ENCODE measurements around the gene ADAMTS6. TPM values are rescaled to one million over a fixed set of nuclear protein-coding genes. Genes with fewer than 3 reads are reported as not detected.

ADAMTS6 gene
- total RNA-seq, 1 donor from 2014 or later, result 1.5 TPM

DNA sequence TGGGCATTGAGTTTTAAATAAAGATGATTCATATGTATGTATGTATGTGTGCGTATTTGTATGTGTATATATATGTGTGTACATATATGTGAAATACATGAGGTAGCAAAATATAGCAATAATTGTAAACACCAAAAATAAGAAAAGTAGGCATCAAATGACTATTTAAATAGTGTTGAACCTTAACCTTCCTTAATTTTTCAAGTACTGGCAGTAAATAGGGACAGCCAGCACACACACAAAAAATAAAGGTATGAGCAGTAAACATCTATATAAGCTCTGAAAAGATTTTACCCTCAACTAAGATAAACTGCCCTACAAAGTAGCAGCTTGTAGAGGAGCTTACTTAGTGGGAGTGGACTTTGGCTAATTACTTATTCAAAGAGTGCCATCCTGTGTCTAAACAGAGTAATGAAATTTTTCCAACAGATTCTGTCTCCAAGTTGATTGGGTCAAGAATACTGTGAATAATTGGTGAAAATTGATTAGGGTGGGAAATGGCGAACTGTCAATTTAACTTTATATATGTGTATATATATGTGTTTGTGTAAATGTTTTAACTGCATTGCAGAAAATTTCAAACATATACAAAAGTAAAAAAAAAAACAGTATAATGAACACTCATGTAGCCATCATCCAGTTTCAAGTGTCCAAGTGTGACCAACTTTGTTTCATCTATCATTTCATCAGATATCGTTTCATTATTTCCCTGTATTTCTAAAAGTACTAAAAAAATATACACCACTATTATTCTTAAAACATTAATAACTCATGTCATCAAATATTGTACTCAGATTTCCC lies 2.0 kb upstream of the ADAMTS6 start:
- TF ChIP-seq, protein P1, sequence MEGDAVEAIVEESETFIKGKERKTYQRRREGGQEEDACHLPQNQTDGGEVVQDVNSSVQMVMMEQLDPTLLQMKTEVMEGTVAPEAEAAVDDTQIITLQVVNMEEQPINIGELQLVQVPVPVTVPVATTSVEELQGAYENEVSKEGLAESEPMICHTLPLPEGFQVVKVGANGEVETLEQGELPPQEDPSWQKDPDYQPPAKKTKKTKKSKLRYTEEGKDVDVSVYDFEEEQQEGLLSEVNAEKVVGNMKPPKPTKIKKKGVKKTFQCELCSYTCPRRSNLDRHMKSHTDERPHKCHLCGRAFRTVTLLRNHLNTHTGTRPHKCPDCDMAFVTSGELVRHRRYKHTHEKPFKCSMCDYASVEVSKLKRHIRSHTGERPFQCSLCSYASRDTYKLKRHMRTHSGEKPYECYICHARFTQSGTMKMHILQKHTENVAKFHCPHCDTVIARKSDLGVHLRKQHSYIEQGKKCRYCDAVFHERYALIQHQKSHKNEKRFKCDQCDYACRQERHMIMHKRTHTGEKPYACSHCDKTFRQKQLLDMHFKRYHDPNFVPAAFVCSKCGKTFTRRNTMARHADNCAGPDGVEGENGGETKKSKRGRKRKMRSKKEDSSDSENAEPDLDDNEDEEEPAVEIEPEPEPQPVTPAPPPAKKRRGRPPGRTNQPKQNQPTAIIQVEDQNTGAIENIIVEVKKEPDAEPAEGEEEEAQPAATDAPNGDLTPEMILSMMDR (IDR thresholded peaks at IDR 0.05; ENCODE audit: borderline replicate concordance), result peak; percentile 78
- peaks cover 30% of the 10 kb centered on the region for H3K4me1 ChIP-seq
- no peaks in the 10 kb centered on the region for H3K9me3 ChIP-seq (replicated peaks)
- intact Hi-C loops (cut with micrococcal nuclease), result loop anchor here (5.0 to 10.0 kb wide), 4 partner anchors 379 to 849 kb away; no protein-coding TSS in a partner anchor
- no peaks in the 10 kb centered on the region for H3K27me3 ChIP-seq (ENCODE audit: low read depth)
- peak overlapping the region; percentile 76 for H3K4me3 ChIP-seq
- no peak for DNase-seq
- no peaks in the 10 kb centered on the region for H3K36me3 ChIP-seq
- peak overlapping the region; percentile 96 for H3K27ac ChIP-seq (replicated peaks)

DNA sequence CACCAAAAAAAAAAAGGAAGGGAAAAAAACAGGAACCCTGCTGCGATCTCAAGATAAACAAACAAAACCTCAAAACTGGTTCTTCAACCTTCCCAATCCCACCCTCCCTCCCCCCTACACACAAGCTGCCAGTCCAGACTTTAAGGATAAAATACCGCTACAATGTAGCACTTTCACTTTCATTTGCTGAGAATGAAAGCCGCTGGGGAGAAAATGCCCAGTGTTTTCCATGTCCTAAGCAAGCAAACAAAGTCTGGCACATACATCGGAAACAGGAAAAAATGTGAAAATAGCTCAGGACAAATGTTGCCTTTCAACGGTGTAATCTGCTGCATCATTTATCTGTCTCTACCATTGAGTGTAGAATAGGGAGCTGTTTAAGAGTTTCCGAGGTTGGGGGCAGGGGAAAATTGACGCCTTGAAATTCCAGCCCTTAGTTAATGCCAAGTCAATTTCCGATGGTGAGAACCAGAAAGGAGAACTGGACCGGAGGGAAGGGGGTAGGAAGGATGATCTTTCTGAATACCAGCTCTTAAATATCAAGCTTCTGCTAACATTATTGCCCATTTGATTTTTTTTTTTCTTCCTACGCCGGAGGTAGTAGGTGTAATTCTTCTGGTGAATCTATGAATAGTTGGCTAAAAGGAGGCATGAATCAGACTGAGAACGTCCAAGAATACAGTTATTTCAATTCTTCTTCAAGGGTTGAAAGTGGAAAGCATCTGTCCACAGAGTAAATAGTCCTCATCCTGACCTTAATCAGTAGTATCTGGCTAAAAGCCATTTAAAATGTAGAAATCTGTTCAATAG lies 1.2 kb upstream of the ADAMTS6 start:
- no peaks in the 10 kb centered on the region for H3K9me3 ChIP-seq (replicated peaks)
- no peak for DNase-seq

DNA sequence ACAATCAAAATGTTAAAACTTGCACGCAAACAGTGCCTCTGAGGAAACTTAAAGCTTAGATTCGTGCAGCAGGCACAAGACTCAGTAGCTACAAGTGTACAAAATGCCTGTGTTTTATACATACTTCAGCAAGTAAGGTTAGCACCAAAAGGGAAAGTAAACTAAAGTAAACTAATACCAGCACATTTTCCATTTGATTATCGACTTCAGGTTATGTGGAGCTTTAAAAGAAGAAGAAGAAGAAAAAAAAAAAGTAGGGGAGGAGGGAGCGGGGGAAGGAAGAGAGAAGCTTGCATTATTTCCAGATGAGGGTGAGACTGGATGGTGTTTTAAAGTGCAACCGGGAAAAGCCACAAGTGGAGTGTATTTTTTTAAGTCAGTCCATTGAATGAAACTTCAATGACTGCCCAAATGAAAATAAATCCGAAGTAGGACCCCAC lies 596 bp upstream of the ADAMTS6 start:
- H3K4me1 ChIP-seq, result peaks cover 30% of the 10 kb centered on the region
- peak overlapping the region; percentile 96 for H3K27ac ChIP-seq (replicated peaks)
- DNase-seq, result no peak
- intact Hi-C loops (cut with micrococcal nuclease), result loop anchor here (5.0 to 10.0 kb wide), 4 partner anchors 378 to 848 kb away; no protein-coding TSS in a partner anchor
- TF ChIP-seq, protein P1 (IDR thresholded peaks at IDR 0.05; ENCODE audit: borderline replicate concordance), result no peak
- H3K4me3 ChIP-seq, result peak overlapping the region; percentile 76
- no peaks in the 10 kb centered on the region for H3K9me3 ChIP-seq (replicated peaks)
- no peaks in the 10 kb centered on the region for H3K36me3 ChIP-seq
- H3K27me3 ChIP-seq (ENCODE audit: low read depth), result no peaks in the 10 kb centered on the region

More for the DNA sequence above, 1.2 kb upstream of the ADAMTS6 start:
- no peaks in the 10 kb centered on the region for H3K36me3 ChIP-seq
- H3K27me3 ChIP-seq (ENCODE audit: low read depth), result no peaks in the 10 kb centered on the region
- peak overlapping the region; percentile 96 for H3K27ac ChIP-seq (replicated peaks)
- TF ChIP-seq, protein P1 (IDR thresholded peaks at IDR 0.05; ENCODE audit: borderline replicate concordance), result no peak
- intact Hi-C loops (cut with micrococcal nuclease), result loop anchor here (5.0 to 10.0 kb wide), 4 partner anchors 378 to 848 kb away; no protein-coding TSS in a partner anchor
- H3K4me3 ChIP-seq, result peak overlapping the region; percentile 76
- peaks cover 30% of the 10 kb centered on the region for H3K4me1 ChIP-seq

DNA sequence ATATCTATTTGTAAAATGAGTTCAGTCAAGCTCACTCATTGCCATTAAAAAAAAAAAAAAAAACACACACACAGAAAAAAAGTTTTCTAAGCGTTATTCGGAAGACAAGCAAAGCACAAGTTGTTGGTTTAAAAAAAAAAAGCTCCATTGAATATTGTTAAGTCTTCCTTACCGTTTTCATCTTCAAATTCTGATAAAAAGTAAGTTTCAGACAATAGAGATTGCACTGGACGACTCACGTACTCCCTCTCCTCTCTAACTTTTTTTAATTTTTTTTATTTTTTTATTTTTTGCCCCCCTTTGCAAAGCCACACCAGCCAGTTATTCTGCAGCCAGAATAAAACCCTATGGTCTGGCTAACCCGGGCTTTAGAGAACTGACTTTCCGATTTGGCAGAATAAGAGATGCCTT lies 544 bp downstream of the ADAMTS6 start:
- Histone ChIP-seq H3K36me3 (no peaks in the 10 kb centered on the region), H3K9me3 (replicated peaks) (no peaks in the 10 kb centered on the region), H3K4me3 (peak overlapping the region; percentile 76), H3K27ac (replicated peaks) (peak overlapping the region; percentile 96), H3K27me3 (ENCODE audit: low read depth) (no peaks in the 10 kb centered on the region), H3K4me1 (peaks cover 30% of the 10 kb centered on the region)
- DNase-seq, result no peak
- TF ChIP-seq, protein P1 (IDR thresholded peaks at IDR 0.05; ENCODE audit: borderline replicate concordance), result no peak
- intact Hi-C loops (cut with micrococcal nuclease), result loop anchor here (5.0 to 10.0 kb wide), 4 partner anchors 376 to 846 kb away; no protein-coding TSS in a partner anchor

DNA sequence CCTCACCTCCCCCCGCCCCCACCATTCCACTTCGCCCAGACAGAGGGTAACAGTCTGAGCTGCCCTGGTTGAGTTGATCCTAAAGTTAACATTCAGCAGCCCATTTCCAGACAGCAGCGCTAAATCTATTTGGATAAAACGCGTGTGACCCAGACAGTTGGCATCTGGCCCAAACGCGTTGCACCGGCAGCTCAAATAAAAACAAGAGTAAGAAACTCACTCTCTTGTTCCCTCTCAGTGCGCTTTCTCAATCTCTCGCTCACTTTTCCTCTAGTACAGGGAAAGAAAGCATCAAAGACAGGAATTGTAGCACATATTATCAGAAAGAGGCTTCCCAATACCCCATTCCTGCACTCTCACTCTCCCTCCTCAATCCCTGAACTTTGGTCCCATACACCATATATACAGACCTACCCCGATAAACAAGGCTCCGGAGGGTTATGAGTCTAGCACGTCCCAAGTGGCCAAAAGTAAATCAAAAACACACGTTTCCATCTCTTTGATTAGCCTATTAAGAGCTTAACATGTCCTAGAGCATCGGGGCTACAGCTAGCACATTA lies 1.3 kb downstream of the ADAMTS6 start:
- Histone ChIP-seq H3K27ac (replicated peaks) (peak overlapping the region; percentile 96), H3K27me3 (ENCODE audit: low read depth) (no peaks in the 10 kb centered on the region), H3K36me3 (no peaks in the 10 kb centered on the region), H3K4me1 (peaks cover 30% of the 10 kb centered on the region), H3K9me3 (replicated peaks) (no peaks in the 10 kb centered on the region), H3K4me3 (peak overlapping the region; percentile 76)
- TF ChIP-seq, protein P1 (IDR thresholded peaks at IDR 0.05; ENCODE audit: borderline replicate concordance), result no peak
- peak; percentile 80 for DNase-seq
- intact Hi-C loops (cut with micrococcal nuclease), result loop anchor here (5.0 to 10.0 kb wide), 4 partner anchors 376 to 846 kb away; no protein-coding TSS in a partner anchor

Data from left ventricle myocardium inferior (tissue), 1 donor.